K562 (cell line): ENCODE results near the gene STAB2. TPM values are rescaled to one million over a fixed set of nuclear protein-coding genes. Genes with fewer than 3 reads are reported as not detected.

ENCODE experiments used
- ATAC-seq: fragments of 200-7000 bp; cut with Tn5 transposase; 3 replicates; pipeline ENCODE4 v1.9.1; 2020; ENCODE audit warnings: moderate library complexity
- BruUV-seq: library from RNA; stranded (reverse); fragments of 400-500 nt; replicated peaks from 2 replicates; lab custom pipeline; 2021; lab: Mats Ljungman, UMichigan
- CTCF ChIA-PET: fragments of 300-600 bp; formaldehyde crosslinking; extraction: SDS; loops from one replicate; lab custom pipeline; 2021; ENCODE audit warnings: low intra/inter-chr PET ratio; lab: Yijun Ruan, JAX
- POLR2A ChIA-PET: fragments of 300-600, 350-650 bp; sonication (Branson Sonifier 250); formaldehyde crosslinking; extraction: SDS; loops from one replicate; lab custom pipeline; 2021; ENCODE audit warnings: antibody characterized with exemption, inconsistent platforms; lab: Yijun Ruan, JAX
- DNase-seq, 4 experiments: peaks; one replicate each; pipeline versions ENCODE4 v3.0.0 to v3.0.0-alpha.2; 2011 to 2018; ENCODE audit warnings: low spot score in 3 of 4, mixed read lengths in 3 of 4; ENCODE audit errors: extremely low read depth in 1 of 4
- FAIRE-seq: peaks from 2 replicates; lab custom pipeline; 2011; peaks lifted over from hg19 to GRCh38; lab: Jason Lieb, UNC
- H2AFZ ChIP-seq: 2 replicates; pipeline ENCODE4 v1.6.0; 2011; ENCODE audit warnings: low read depth, low read length, control low read depth, inconsistent platforms
- H3K27ac ChIP-seq: fragments of 200-600 bp; 3 replicates; pipeline ENCODE4 v1.8.0; 2011; ENCODE audit warnings: low read depth, mild to moderate bottlenecking, control low read depth, inconsistent platforms, low read length, moderate library complexity, mixed read lengths; ENCODE audit errors: extremely low read depth
- H3K27me3 ChIP-seq, 2 experiments: fragments of 300-600 bp in 1 of 2; 2 replicates in 1 of 2; 3 replicates in 1 of 2; pipeline versions ENCODE4 v1.6.0 to v1.8.0; 2011; ENCODE audit warnings: inconsistent platforms in 2 of 2, low read length in 2 of 2, mild to moderate bottlenecking in 1 of 2, mixed read lengths in 1 of 2, moderate library complexity in 1 of 2; ENCODE audit not compliant: control insufficient read depth in 2 of 2, insufficient read depth in 2 of 2
- H3K36me3 ChIP-seq: fragments of 300-600 bp; 3 replicates; pipeline ENCODE4 v1.8.0; 2011; ENCODE audit warnings: mild to moderate bottlenecking, low read length, inconsistent platforms; ENCODE audit not compliant: control insufficient read depth, insufficient read depth
- H3K4me1 ChIP-seq, 2 experiments: fragments of 200-600 bp in 1 of 2; replicated peaks in 1 of 2; 2 replicates in 1 of 2; 3 replicates in 1 of 2; pipeline versions ENCODE4 v1.5.1 to v1.8.0; 2011; ENCODE audit warnings: inconsistent platforms in 2 of 2, low read length in 2 of 2, mild to moderate bottlenecking in 1 of 2, mixed read lengths in 1 of 2, moderate library complexity in 1 of 2; ENCODE audit not compliant: control insufficient read depth in 2 of 2, insufficient read depth in 2 of 2
- H3K4me2 ChIP-seq: 2 replicates; pipeline ENCODE4 v1.6.1; 2011; ENCODE audit warnings: low read length, control low read depth, inconsistent platforms, mixed read lengths; ENCODE audit not compliant: insufficient read depth
- H3K4me3 ChIP-seq: fragments of 200-600 bp; sonication (generic), shearing (Covaris generic); 2 replicates; pipeline ENCODE4 v1.5.1; 2016; ENCODE audit warnings: control low read depth, inconsistent platforms
- H3K79me2 ChIP-seq: fragments of 200-600 bp; 3 replicates; pipeline ENCODE4 v1.8.0; 2011; ENCODE audit warnings: low read length, inconsistent platforms; ENCODE audit not compliant: control insufficient read depth, insufficient read depth
- H3K9ac ChIP-seq, 2 experiments: 2 replicates each; pipeline versions ENCODE4 v1.6.0 to v1.6.1; 2011; ENCODE audit warnings: low read depth in 2 of 2, low read length in 2 of 2, control low read depth in 1 of 2, inconsistent platforms in 1 of 2, mild to moderate bottlenecking in 1 of 2, mixed read lengths in 1 of 2; ENCODE audit not compliant: insufficient read depth in 1 of 2
- H3K9me1 ChIP-seq: one replicate; pipeline ENCODE4 v1.6.0; 2011; ENCODE audit warnings: inconsistent platforms, mild to moderate bottlenecking, low read length, moderate library complexity; ENCODE audit not compliant: control insufficient read depth, insufficient read depth
- H3K9me3 ChIP-seq: replicated peaks from 2 replicates; pipeline ENCODE4 v1.5.1; 2011; ENCODE audit warnings: low read depth, low read length, inconsistent platforms; ENCODE audit not compliant: control insufficient read depth, insufficient read depth
- H4K20me1 ChIP-seq: replicated peaks from 2 replicates; pipeline ENCODE4 v1.6.1; 2011; ENCODE audit warnings: low read length, inconsistent platforms, mixed read lengths; ENCODE audit not compliant: control insufficient read depth, insufficient read depth
- BACH1 ChIP-seq: fragments of 200-800 bp; sonication (Bioruptor generic); IDR thresholded peaks from 2 replicates; pipeline ENCODE4 v1.6.1; 2016; ENCODE audit warnings: missing genetic modification characterization, missing compliant biosample characterization
- BCL6 ChIP-seq: fragments of 250-450 bp; sonication (Bioruptor Pico); IDR thresholded peaks from 2 replicates; pipeline ENCODE4 v1.4.0; 2020
- CBFA2T3 ChIP-seq: fragments of 450-650 bp; IDR thresholded peaks from 2 replicates; pipeline ENCODE4 v1.6.1; 2017
- CC2D1A ChIP-seq: fragments of 450-650 bp; IDR thresholded peaks from 2 replicates; pipeline ENCODE4 v1.6.1; 2017; ENCODE audit warnings: mild to moderate bottlenecking
- CEBPB ChIP-seq: fragments of 450-650 bp; IDR thresholded peaks from 2 replicates; pipeline ENCODE4 v1.6.1; 2016; ENCODE audit warnings: missing genetic modification characterization, missing compliant biosample characterization
- CEBPG ChIP-seq, 3 experiments: fragments of 200-800 bp in 1 of 3; sonication (Bioruptor generic) in 1 of 3; sonication (generic) in 1 of 3; formaldehyde crosslinking in 1 of 3; IDR thresholded peaks in 2 of 3; conservative IDR thresholded peaks in 1 of 3; 2 replicates each; pipeline versions ENCODE4 v1.6.1 to v1.8.0; 2016 to 2022; ENCODE audit warnings: missing compliant biosample characterization in 2 of 3, missing genetic modification characterization in 2 of 3, mild to moderate bottlenecking in 1 of 3, missing genetic modification reagents in 1 of 3
- HMG20A ChIP-seq: fragments of 450-650 bp; formaldehyde crosslinking; conservative IDR thresholded peaks from 2 replicates; pipeline ENCODE4 v1.4.0; 2020; ENCODE audit warnings: mild to moderate bottlenecking, mixed read lengths
- LEF1 ChIP-seq: fragments of 450-650 bp; IDR thresholded peaks from 2 replicates; pipeline ENCODE4 v1.6.1; 2016; ENCODE audit warnings: mild to moderate bottlenecking
- NFE2 ChIP-seq: IDR thresholded peaks from 2 replicates; pipeline ENCODE4 v1.6.1; 2014; ENCODE audit warnings: antibody characterized with exemption, low read depth
- NR3C1 ChIP-seq: sonication (generic); formaldehyde crosslinking; IDR thresholded peaks from 2 replicates; pipeline ENCODE4 v1.8.1; 2022; ENCODE audit warnings: missing genetic modification reagents
- PRMT5 ChIP-seq: sonication (generic); formaldehyde crosslinking; IDR thresholded peaks from 2 replicates; pipeline ENCODE4 v1.5.0; 2020; ENCODE audit warnings: missing genetic modification reagents
- ZNF23 ChIP-seq: fragments of 250-450 bp; sonication (Bioruptor Pico); IDR thresholded peaks from 2 replicates; pipeline ENCODE4 v1.4.0; 2020; ENCODE audit warnings: mild to moderate bottlenecking
- WGBS: fragments of 100-300 bp; shearing (Covaris generic); methylation state at CpG from one replicate; pipeline ENCODE4 v1.1.6; 2016; ENCODE audit warnings: low coverage, mixed read lengths; ENCODE audit not compliant: insufficient coverage; ENCODE audit errors: missing lambda C conversion rate; 5-methylcytosine and 5-hydroxymethylcytosine counted together
- in situ Hi-C: fragments of 300-500 bp; cut with MboI; formaldehyde crosslinking; loops from 4 replicates; pipeline ENCODE4 v1.15.0; 2018; ENCODE audit warnings: inconsistent platforms, mixed read lengths
- intact Hi-C: fragments of 100-400 bp; cut with micrococcal nuclease; formaldehyde crosslinking; loops from 2 replicates; pipeline ENCODE4 v1.14.2; 2022
- polyA plus RNA-seq, 8 experiments: library from polyadenylated mRNA; depleted of rRNA in 4 of 8; stranded (reverse) in 5 of 8; unstranded in 3 of 8; fragments of >200 nt; fragmentation: Nextera tagmentation in 2 of 8; fragmentation: Illumina TruSeq in 1 of 8; extraction: Ambion mirVana in 2 of 8; extraction: Trizol in 1 of 8; gene quantifications; 2 replicates each; pipeline versions ENCODE4 v1.2.1 to v1.2.3, GENCODE V29; 2011 to 2014; ENCODE audit warnings: inconsistent platforms in 1 of 8, missing spikeins in 1 of 8
- total RNA-seq, 7 experiments: library from RNA; depleted of rRNA in 6 of 7; stranded (reverse); fragments of >200 nt in 6 of 7; fragmentation: Illumina TruSeq in 2 of 7; extraction: Trizol in 2 of 7; gene quantifications; 2 replicates each; pipeline versions ENCODE4 v1.2.1 to v1.2.3, GENCODE V29; 2011 to 2021; ENCODE audit warnings: low replicate concordance in 1 of 7
- TF ChIP-seq, protein P1 (sequence below): fragments of 250-450 bp; sonication (Bioruptor Pico); IDR thresholded peaks from 2 replicates; pipeline ENCODE4 v1.8.0; 2021; ENCODE audit warnings: moderate library complexity, mild to moderate bottlenecking, inconsistent platforms

Gene STAB2
- total and polyA plus RNA-seq, 9 of the 15 experiments (the other 6 are each of a cell fraction or from before 2014, with no cell fraction given), result 0.10 TPM; not detected in 8

DNA sequence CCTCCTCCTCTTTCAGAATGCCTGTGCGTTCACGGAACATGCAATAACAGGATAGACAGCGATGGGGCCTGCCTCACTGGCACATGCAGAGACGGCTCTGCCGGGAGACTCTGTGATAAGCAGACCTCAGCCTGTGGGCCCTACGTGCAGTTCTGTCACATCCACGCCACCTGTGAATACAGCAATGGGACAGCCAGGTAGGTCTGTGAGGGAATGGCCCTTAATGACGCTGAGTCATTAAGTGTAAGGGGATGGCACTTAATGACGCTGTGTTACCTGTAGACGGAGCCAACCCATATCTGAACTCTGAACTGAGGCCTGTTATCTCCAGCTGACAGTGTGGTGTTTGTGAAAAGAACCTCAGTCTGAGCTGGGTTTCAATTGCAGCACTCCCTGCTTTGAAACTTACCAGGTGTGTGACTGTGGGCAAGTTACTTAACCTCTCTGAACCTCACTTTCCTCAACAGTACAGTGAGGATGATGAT is 86.9 kb downstream of the STAB2 start:
- no peak overlapping the region for H3K4me3 ChIP-seq
- no peaks in the 10 kb centered on the region for H4K20me1 ChIP-seq
- no peaks in the 10 kb centered on the region for H3K4me1 ChIP-seq
- ChIA-PET POLR2A (no interaction called here), CTCF (no interaction called here)
- no peaks in the 10 kb centered on the region for H3K36me3 ChIP-seq
- H3K27me3 ChIP-seq, result peaks cover 7 to 33% of the 10 kb centered on the region in 2 experiments; a peak in 4 of 5 replicates
- no peak overlapping the region for H2AFZ ChIP-seq
- H3K4me2 ChIP-seq, result no peak overlapping the region
- H3K27ac ChIP-seq, result no peak overlapping the region
- TF ChIP-seq NFE2, result 0 out of 2 replicates have a peak, but pooled peaks have one; percentile 18
- TF ChIP-seq NR3C1 (CRISPR knock-in tag), result no peak
- no peak for TF ChIP-seq BACH1 (tag)
- no peak for TF ChIP-seq ZNF23 (CRISPR knock-in tag)
- TF ChIP-seq CC2D1A, result no peak
- TF ChIP-seq PRMT5 (CRISPR knock-in tag), result no peak
- TF ChIP-seq LEF1, result no peak
- TF ChIP-seq, protein P1, sequence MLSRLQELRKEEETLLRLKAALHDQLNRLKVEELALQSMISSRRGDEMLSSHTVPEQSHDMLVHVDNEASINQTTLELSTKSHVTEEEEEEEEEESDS (CRISPR knock-in tag), result no peak
- TF ChIP-seq CBFA2T3, result 0 out of 2 replicates have a peak, but pooled peaks have one; percentile 10
- TF ChIP-seq BCL6 (CRISPR knock-in tag), result no peak
- TF ChIP-seq CEBPG (CRISPR knock-in tag; IDR thresholded peaks at IDR 0.05), result no peak
- no peak for TF ChIP-seq CEBPG (tag; conservative IDR thresholded peaks at IDR 0.05 in 1 of 2, IDR thresholded peaks at IDR 0.05 in 1 of 2)
- no peak for TF ChIP-seq CEBPB
- TF ChIP-seq HMG20A (CRISPR knock-in tag), result no peak
- 4% methylated on average over 10 of the region's 10 CpGs for WGBS
- no peaks in the 10 kb centered on the region for H3K9me1 ChIP-seq
- no peak for FAIRE-seq
- in situ Hi-C loops, result no loop called here
- ATAC-seq, result peak; percentile 56
- H3K9me3 ChIP-seq, result no peaks in the 10 kb centered on the region
- no peaks in the 10 kb centered on the region for H3K79me2 ChIP-seq
- DNase-seq, result peak in 1 of 4 experiments; percentile 2
- no peak overlapping the region for H3K9ac ChIP-seq
- no TSS peak for BruUV-seq
- intact Hi-C loops, result no loop called here
